NCI-H1048 (cell line): Measurements from ENCODE around the gene SLC33A1.

Experiments used
- DNase-seq: peaks from one replicate; lab custom pipeline; 2025; lab: John Stamatoyannopoulos, UW

Gene SLC33A1

GRCh38 chr3:155790272-155790925, 63.8 kb downstream of the SLC33A1 start:
- DNase-seq = no peak

- no peak for DNase-seq
These were observed 68.4 kb downstream of the SLC33A1 start for GRCh38 chr3:155785662-155786295.

- no peak for DNase-seq
These were observed 71.8 kb downstream of the SLC33A1 start for GRCh38 chr3:155782390-155782953.

- no peak for DNase-seq
These were observed 73.9 kb downstream of the SLC33A1 start for GRCh38 chr3:155780291-155780690.

GRCh38 chr3:155778462-155778861, 75.8 kb downstream of the SLC33A1 start:
- no peak for DNase-seq

GRCh38 chr3:155772801-155773200, 81.4 kb downstream of the SLC33A1 start:
- DNase-seq = no peak

- no peak for DNase-seq
These were observed 83.1 kb downstream of the SLC33A1 start for GRCh38 chr3:155771126-155771525.
